PC-9 (cell line): Measurements from ENCODE around the gene ZFP62. TPM values are rescaled to one million over a fixed set of nuclear protein-coding genes. Genes with fewer than 3 reads are reported as not detected.
"Not testable (repeated sequence)": the region's sequence is repeated elsewhere in the genome, so short reads cannot be mapped to it uniquely, and the experiment has no call there.

ENCODE experiments used
- BruUV-seq: library from RNA; stranded (reverse); fragments of 400-500 nt; replicated peaks from 2 replicates; lab custom pipeline; 2021; lab: Mats Ljungman, UMichigan
- CTCF ChIA-PET: fragments of 300-600 bp; sonication (Branson Sonifier 250); formaldehyde crosslinking; loops from one replicate; lab custom pipeline; 2022; ENCODE audit warnings: antibody characterized with exemption; lab: Charles Lee
- POLR2A ChIA-PET: fragments of 300-600 bp; sonication (Branson Sonifier 250); formaldehyde crosslinking; loops from one replicate; lab custom pipeline; 2022; ENCODE audit warnings: antibody characterized with exemption; ENCODE audit not compliant: unreplicated experiment; lab: Charles Lee
- DNase-seq, 2 experiments: peaks; one replicate each; pipeline versions ENCODE4 v3.0.0 to v3.0.0-alpha.2; 2015 to 2022; ENCODE audit warnings: mixed read lengths in 1 of 2
- H2AFZ ChIP-seq: fragments of 200-600 bp; sonication (generic); 2 replicates; pipeline ENCODE4 v1.8.1; 2017; ENCODE audit warnings: antibody characterized with exemption
- H3F3A ChIP-seq: fragments of 200-600 bp; sonication (generic); 2 replicates; pipeline ENCODE4 v1.8.1; 2017; ENCODE audit warnings: antibody characterized with exemption, mild to moderate bottlenecking, low read depth; ENCODE audit not compliant: insufficient read depth
- H3K27ac ChIP-seq: fragments of 200-600 bp; sonication (generic); 2 replicates; pipeline ENCODE4 v1.6.1; 2016; ENCODE audit warnings: mixed run types
- H3K27me3 ChIP-seq: fragments of 200-600 bp; sonication (generic); 2 replicates; pipeline ENCODE4 v1.6.1; 2016; ENCODE audit warnings: low read depth, mixed run types; ENCODE audit not compliant: insufficient read depth
- H3K36me3 ChIP-seq: fragments of 200-600 bp; sonication (generic); 2 replicates; pipeline ENCODE4 v1.6.1; 2016; ENCODE audit warnings: low read depth, mixed run types
- H3K4me1 ChIP-seq: fragments of 200-600 bp; sonication (generic); replicated peaks from 2 replicates; pipeline ENCODE4 v1.6.1; 2016; ENCODE audit warnings: mixed run types; ENCODE audit not compliant: insufficient read depth
- H3K4me2 ChIP-seq: fragments of 200-600 bp; sonication (generic); 2 replicates; pipeline ENCODE4 v1.6.1; 2017; ENCODE audit warnings: mixed run types
- H3K4me3 ChIP-seq: fragments of 200-600 bp; sonication (generic); 2 replicates; pipeline ENCODE4 v1.6.1; 2016; ENCODE audit warnings: mixed run types
- H3K79me2 ChIP-seq: fragments of 200-600 bp; sonication (generic); 2 replicates; pipeline ENCODE4 v1.6.1; 2017; ENCODE audit warnings: low read depth, mixed run types
- H3K9me2 ChIP-seq: fragments of 200-600 bp; sonication (generic); 2 replicates; pipeline ENCODE4 v1.8.1; 2017; ENCODE audit warnings: mild to moderate bottlenecking; ENCODE audit not compliant: insufficient read depth
- H3K9me3 ChIP-seq: fragments of 200-600 bp; sonication (generic); 2 replicates; pipeline ENCODE4 v1.8.1; 2016; ENCODE audit warnings: low read depth; ENCODE audit not compliant: insufficient read depth
- H4K20me1 ChIP-seq: fragments of 200-600 bp; sonication (generic); 2 replicates; pipeline ENCODE4 v1.8.1; 2017; ENCODE audit not compliant: insufficient read depth
- EZH2 ChIP-seq: fragments of 200-600 bp; sonication (generic); IDR thresholded peaks from 2 replicates; pipeline ENCODE4 v1.8.0; 2017; ENCODE audit warnings: antibody characterized with exemption, low read depth
- intact Hi-C: fragments of 100-400 bp; cut with micrococcal nuclease; formaldehyde crosslinking; loops from one replicate; pipeline ENCODE4 v1.10.0; 2022; ENCODE audit not compliant: unreplicated experiment
- total RNA-seq: library from RNA; stranded (reverse); gene quantifications from 2 replicates; pipeline ENCODE4 v1.2.3, GENCODE V29; 2021
- TF ChIP-seq, protein P1 (sequence below): fragments of 200-600 bp; sonication (generic); conservative IDR thresholded peaks from 2 replicates; pipeline ENCODE4 v1.6.1; 2017; ENCODE audit warnings: mixed run types, antibody characterized with exemption, mild to moderate bottlenecking, moderate library complexity

Gene ZFP62
- total RNA-seq, 1 experiment from 2014 or later, result 57.3 TPM

DNA sequence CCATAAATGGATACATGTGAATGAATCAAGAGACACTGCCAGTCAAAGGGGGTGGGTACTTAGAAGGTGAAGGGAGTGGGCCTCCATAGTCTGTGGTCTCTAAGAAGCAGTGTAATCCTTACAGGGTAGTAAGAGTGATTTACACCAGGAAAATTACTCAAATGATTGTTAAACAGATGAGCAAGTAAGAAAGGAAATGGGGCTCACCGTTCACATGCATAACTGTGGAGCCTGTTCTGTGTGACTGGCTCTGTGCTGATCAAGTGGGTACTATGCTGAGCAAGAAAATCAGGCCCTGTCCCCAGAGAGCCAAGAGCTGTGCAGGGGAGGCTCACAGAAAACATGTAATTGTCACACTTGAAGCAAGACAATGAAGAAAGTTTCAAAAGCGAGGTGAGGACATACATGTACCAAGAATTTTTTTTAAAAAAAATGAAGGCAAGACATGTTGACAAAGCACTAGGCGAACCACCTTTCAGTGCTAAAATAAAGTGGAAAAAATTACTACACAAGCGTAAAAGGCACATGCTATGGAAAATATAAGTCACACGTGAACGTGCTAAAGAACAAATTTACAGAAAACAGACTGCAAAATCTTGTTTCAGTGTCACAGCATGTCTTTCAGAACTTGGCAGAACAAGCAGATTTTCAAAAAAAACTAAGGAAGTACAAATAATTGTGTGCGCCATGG, 40.4 kb upstream of the ZFP62 start:
- intact Hi-C loops, result no loop called here
- POLR2A ChIA-PET, result no interaction called here
- no peak overlapping the region for H2AFZ ChIP-seq

DNA sequence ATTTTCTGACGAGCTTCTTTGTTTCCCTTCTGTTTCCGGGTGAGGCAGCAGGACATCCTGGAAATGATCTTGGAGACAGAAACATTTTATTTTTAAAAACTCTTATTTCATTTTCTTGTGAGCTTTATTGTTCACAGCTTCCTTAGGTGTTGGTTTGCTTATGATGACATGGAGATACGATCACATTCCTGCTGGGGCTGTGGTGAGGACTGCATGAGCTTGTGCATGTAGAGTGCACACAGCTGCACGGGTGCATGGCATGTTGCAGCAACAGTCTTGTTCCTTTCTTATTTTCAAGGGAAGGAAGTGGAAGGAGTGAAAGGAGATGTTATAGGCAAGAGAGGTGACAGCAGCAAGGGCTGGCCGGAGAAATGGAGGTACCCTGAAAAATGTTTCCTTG, 39.1 kb upstream of the ZFP62 start:
- ChIA-PET CTCF (no interaction called here), POLR2A (no interaction called here)
- H3K79me2 ChIP-seq, result no peaks in the 10 kb centered on the region
- peaks cover 24% of the 10 kb centered on the region for H3K27me3 ChIP-seq
- H3K4me2 ChIP-seq, result peak overlapping the region; percentile 32; the same call in 1 of the 2 replicates
- DNase-seq, result no peak
- no peaks in the 10 kb centered on the region for H3K4me1 ChIP-seq
- TF ChIP-seq, protein P1, sequence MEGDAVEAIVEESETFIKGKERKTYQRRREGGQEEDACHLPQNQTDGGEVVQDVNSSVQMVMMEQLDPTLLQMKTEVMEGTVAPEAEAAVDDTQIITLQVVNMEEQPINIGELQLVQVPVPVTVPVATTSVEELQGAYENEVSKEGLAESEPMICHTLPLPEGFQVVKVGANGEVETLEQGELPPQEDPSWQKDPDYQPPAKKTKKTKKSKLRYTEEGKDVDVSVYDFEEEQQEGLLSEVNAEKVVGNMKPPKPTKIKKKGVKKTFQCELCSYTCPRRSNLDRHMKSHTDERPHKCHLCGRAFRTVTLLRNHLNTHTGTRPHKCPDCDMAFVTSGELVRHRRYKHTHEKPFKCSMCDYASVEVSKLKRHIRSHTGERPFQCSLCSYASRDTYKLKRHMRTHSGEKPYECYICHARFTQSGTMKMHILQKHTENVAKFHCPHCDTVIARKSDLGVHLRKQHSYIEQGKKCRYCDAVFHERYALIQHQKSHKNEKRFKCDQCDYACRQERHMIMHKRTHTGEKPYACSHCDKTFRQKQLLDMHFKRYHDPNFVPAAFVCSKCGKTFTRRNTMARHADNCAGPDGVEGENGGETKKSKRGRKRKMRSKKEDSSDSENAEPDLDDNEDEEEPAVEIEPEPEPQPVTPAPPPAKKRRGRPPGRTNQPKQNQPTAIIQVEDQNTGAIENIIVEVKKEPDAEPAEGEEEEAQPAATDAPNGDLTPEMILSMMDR, result no peak
- TF ChIP-seq EZH2, result no peak
- intact Hi-C loops, result no loop called here
- H2AFZ ChIP-seq, result no peak overlapping the region
- H3K9me2 ChIP-seq, result no peaks in the 10 kb centered on the region
- no peak overlapping the region for H3K4me3 ChIP-seq
- H3F3A ChIP-seq, result no peaks in the 10 kb centered on the region
- H3K9me3 ChIP-seq, result no peaks in the 10 kb centered on the region
- H3K27ac ChIP-seq, result no peak overlapping the region
- H4K20me1 ChIP-seq, result no peaks in the 10 kb centered on the region
- BruUV-seq, result no TSS peak
- no peaks in the 10 kb centered on the region for H3K36me3 ChIP-seq

More for the DNA sequence above, 40.4 kb upstream of the ZFP62 start:
- TF ChIP-seq, protein P1, result no peak
- TF ChIP-seq EZH2, result no peak
- Histone ChIP-seq H3K4me3 (no peak overlapping the region), H3K9me2 (no peaks in the 10 kb centered on the region), H3K36me3 (no peaks in the 10 kb centered on the region), H3K9me3 (no peaks in the 10 kb centered on the region), H3K27ac (no peak overlapping the region), H3K4me1 (no peaks in the 10 kb centered on the region), H3K27me3 (peaks cover 24% of the 10 kb centered on the region), H3F3A (no peaks in the 10 kb centered on the region), H3K4me2 (no peak overlapping the region), H4K20me1 (no peaks in the 10 kb centered on the region), H3K79me2 (no peaks in the 10 kb centered on the region)
- CTCF ChIA-PET, result no interaction called here
- BruUV-seq, result no TSS peak
- no peak for DNase-seq

DNA sequence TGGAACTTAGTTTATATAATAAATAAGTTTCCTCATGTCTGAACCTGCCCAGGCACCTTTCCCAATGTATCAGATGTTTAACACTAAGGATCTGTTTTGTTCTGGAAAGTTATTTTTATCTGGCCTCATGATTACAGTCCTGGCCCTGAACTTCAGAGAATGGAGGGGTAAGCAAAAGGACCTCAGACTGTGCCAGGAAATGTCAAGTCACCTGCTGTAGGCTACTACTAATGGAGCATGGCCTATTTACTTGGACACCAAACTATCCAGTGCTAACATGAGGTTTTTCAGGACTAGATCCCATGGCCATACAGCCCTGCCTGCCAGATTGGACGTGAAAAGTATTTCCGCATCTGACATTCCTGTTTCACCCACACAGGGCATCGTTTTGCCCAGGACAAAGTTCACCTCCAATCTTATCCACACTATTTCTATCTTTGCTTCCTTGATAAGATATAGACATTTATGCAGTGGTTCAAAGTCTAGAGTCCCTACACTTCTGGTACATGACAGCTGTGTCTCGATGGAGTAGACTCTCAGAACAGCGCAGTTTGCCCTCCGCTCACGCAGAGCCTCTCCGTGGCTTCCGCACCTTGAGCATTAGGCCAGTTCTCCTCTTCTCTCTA, 37.7 kb upstream of the ZFP62 start, which contains the start of gene BTNL8:
BTNL8 (plus strand) TSS at position 539 of the 626 bp plus-strand sequence. CDS start 152 bp downstream, outside the sequence.
- no TSS peak for BruUV-seq

DNA sequence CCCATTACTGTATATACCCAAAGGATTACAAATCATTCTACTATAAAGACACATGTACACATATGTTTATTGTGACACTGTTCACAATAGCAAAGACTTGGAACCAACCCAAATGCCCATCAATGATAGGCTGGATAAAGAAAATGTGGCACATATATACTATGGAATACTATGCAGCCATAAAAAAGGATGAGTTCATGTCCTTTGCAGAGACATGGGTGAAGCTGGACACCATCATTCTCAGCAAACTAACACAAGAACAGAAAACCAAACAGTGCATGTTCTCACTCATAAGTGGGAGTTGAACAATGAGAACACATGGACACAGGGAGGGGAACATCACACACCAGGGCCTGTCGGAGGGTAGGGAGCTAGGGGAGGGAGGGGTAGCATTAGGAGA, 34.3 kb upstream of the ZFP62 start:
- H3K4me1 ChIP-seq, H3K9me3 ChIP-seq, H3K9me2 ChIP-seq, BruUV-seq, H2AFZ ChIP-seq, H3K36me3 ChIP-seq, CTCF ChIA-PET, H3K4me2 ChIP-seq, H4K20me1 ChIP-seq, H3F3A ChIP-seq, H3K27ac ChIP-seq, H3K79me2 ChIP-seq, H3K4me3 ChIP-seq, DNase-seq, intact Hi-C loops: not testable (repeated sequence)
- POLR2A ChIA-PET, result interaction anchor here (0.6 kb wide), 1 partner anchor 10 kb away, joined by 3 read pairs; no protein-coding TSS in a partner anchor
- peaks cover 30% of the 10 kb centered on the region; the same call in 1 of the 2 replicates for H3K27me3 ChIP-seq

More for the DNA sequence above, 37.7 kb upstream of the ZFP62 start, which contains the start of gene BTNL8:
- Histone ChIP-seq H3K27me3 (peaks cover 27% of the 10 kb centered on the region), H3K36me3 (no peaks in the 10 kb centered on the region), H4K20me1 (no peaks in the 10 kb centered on the region), H3K27ac (no peak within 1 kb of the TSS), H3K4me1 (no peaks in the 10 kb centered on the region), H3K4me3 (no peak within 1 kb of the TSS), H3K79me2 (no peaks in the 10 kb centered on the region), H3K9me2 (no peaks in the 10 kb centered on the region), H2AFZ (no peak within 1 kb of the TSS), H3F3A (no peaks in the 10 kb centered on the region), H3K9me3 (no peaks in the 10 kb centered on the region), H3K4me2 (peak within 1 kb of the TSS; percentile 32; the same call in 1 of the 2 replicates)
- intact Hi-C loops, result no loop called here
- ChIA-PET CTCF (no interaction called here), POLR2A (no interaction called here)
- TF ChIP-seq EZH2, result no peak
- TF ChIP-seq, protein P1, result no peak
- DNase-seq, result no peak
